Epithelial cell of esophagus (primary cell): ENCODE measurements around the gene PRKD3.

Experiments
- DNase-seq: peaks from one replicate; pipeline ENCODE4 v3.0.0; 2010; ENCODE audit warnings: low read depth
- H3K4me3 ChIP-seq: 2 replicates; pipeline ENCODE4 v1.5.1; 2011; ENCODE audit warnings: mild to moderate bottlenecking, low read length, control low read depth
- TF ChIP-seq, protein P1 (sequence below): IDR thresholded peaks from 2 replicates; pipeline ENCODE4 v1.5.1; 2011; ENCODE audit warnings: low read depth, mild to moderate bottlenecking, low read length, control low read depth, inconsistent platforms; ENCODE audit not compliant: insufficient read depth; ENCODE audit errors: missing control alignments

PRKD3 gene

GRCh38 chr2:37364351-37364750 lies 39.7 kb upstream of the PRKD3 start:
- no peak overlapping the region for H3K4me3 ChIP-seq
- DNase-seq, result peak; percentile 18
- TF ChIP-seq, protein P1, sequence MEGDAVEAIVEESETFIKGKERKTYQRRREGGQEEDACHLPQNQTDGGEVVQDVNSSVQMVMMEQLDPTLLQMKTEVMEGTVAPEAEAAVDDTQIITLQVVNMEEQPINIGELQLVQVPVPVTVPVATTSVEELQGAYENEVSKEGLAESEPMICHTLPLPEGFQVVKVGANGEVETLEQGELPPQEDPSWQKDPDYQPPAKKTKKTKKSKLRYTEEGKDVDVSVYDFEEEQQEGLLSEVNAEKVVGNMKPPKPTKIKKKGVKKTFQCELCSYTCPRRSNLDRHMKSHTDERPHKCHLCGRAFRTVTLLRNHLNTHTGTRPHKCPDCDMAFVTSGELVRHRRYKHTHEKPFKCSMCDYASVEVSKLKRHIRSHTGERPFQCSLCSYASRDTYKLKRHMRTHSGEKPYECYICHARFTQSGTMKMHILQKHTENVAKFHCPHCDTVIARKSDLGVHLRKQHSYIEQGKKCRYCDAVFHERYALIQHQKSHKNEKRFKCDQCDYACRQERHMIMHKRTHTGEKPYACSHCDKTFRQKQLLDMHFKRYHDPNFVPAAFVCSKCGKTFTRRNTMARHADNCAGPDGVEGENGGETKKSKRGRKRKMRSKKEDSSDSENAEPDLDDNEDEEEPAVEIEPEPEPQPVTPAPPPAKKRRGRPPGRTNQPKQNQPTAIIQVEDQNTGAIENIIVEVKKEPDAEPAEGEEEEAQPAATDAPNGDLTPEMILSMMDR, result no peak

DNA sequence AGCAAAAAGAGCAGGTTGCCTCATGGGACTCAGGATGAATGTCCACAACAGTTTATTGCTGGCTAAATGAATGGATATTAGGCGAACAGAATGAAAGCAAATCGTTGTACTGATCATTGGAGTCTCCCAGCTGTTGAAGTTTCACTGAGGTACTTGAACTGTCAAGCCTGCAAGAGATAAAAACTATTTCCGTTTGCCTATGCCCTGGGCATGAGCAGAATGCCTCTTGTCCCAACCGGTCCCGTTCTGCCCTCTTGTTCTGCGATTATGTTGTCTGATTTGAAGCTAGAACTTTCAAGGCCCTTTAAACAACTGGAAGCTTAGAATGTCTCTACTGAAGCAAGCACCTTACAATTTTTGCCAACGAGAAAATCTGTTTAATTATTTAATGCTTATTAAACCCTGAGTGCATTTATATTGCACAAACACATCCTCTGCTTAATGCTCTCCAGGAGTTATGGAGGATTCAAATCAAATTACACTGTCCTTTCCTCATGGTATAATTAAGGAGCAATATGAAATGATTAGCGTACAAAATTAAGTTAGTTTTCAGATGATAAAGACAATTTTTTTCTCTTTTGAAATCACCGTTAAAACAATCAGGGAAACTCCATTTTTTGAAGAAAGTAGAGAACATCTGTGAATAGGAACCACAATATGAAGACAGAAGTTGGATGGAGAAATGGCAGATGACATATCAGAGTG lies 37.5 kb upstream of the PRKD3 start:
- DNase-seq, result peak; percentile 25
- no peak overlapping the region for H3K4me3 ChIP-seq
- TF ChIP-seq, protein P1, result no peak

- TF ChIP-seq, protein P1, result no peak
- peak; percentile 93 for DNase-seq
- no peak overlapping the region for H3K4me3 ChIP-seq
These were observed 36.7 kb upstream of the PRKD3 start for GRCh38 chr2:37361216-37361815.

- TF ChIP-seq, protein P1, result no peak
- DNase-seq, result no peak
- H3K4me3 ChIP-seq, result no peak overlapping the region
These were observed 33.8 kb upstream of the PRKD3 start for GRCh38 chr2:37358466-37358865.

DNA sequence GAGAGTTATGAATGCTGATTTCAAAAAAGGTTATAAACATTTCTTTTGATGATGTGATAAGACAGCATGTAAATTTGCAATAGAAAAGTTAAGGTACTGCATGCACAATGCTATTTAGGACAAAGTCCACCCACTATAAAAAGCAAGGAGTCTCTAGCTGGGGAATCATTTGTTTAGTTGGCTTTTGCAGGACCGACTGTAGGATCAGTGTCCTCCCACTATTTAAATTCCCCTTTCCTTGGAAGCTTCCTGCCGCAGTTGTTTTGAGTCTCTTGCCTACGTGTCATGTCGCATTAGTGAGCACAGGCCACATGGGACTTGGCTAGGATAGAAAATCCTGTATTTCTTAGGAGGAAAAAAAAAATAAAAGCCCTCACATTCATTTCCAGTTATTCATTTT lies 32.9 kb upstream of the PRKD3 start:
- no peak for DNase-seq
- H3K4me3 ChIP-seq, result no peak overlapping the region
- TF ChIP-seq, protein P1, result no peak

GRCh38 chr2:37357069-37357468 lies 32.4 kb upstream of the PRKD3 start:
- DNase-seq, result no peak
- TF ChIP-seq, protein P1, result no peak
- H3K4me3 ChIP-seq, result no peak overlapping the region

DNA sequence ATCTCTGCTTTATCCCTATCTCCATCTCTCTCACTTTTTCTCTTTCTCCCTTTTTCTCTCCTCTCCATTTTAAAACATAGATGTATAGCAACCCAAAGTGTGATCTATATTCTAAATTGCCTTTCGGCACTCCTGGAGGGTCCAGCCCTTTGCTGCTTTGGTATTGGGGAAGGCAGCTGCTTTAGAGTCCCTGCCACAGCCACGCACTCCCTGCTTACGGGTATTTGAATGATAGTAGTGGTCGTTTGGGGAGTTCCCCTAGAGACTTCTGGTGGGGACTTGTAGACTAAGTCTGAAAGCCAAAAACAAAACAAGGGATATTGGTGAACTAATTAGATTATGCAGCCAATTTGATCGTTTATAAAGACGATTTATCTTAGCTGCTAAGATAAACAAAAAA lies 31.7 kb upstream of the PRKD3 start:
- H3K4me3 ChIP-seq, result no peak overlapping the region
- no peak for DNase-seq
- TF ChIP-seq, protein P1, result no peak
